K562 (cell line): ENCODE results near the gene SOX8. TPM values are rescaled to one million over a fixed set of nuclear protein-coding genes. Genes with fewer than 3 reads are reported as not detected.

ENCODE experiments used
- ATAC-seq: fragments of 200-7000 bp; cut with Tn5 transposase; 3 replicates; pipeline ENCODE4 v1.9.1; 2020; ENCODE audit warnings: moderate library complexity
- BruUV-seq: library from RNA; stranded (reverse); fragments of 400-500 nt; replicated peaks from 2 replicates; lab custom pipeline; 2021; lab: Mats Ljungman, UMichigan
- CTCF ChIA-PET: fragments of 300-600 bp; formaldehyde crosslinking; extraction: SDS; loops from one replicate; lab custom pipeline; 2021; ENCODE audit warnings: low intra/inter-chr PET ratio; lab: Yijun Ruan, JAX
- POLR2A ChIA-PET: fragments of 300-600, 350-650 bp; sonication (Branson Sonifier 250); formaldehyde crosslinking; extraction: SDS; loops from one replicate; lab custom pipeline; 2021; ENCODE audit warnings: antibody characterized with exemption, inconsistent platforms; lab: Yijun Ruan, JAX
- DNase-seq, 4 experiments: peaks; one replicate each; pipeline versions ENCODE4 v3.0.0 to v3.0.0-alpha.2; 2011 to 2018; ENCODE audit warnings: low spot score in 3 of 4, mixed read lengths in 3 of 4; ENCODE audit errors: extremely low read depth in 1 of 4
- FAIRE-seq: peaks from 2 replicates; lab custom pipeline; 2011; peaks lifted over from hg19 to GRCh38; lab: Jason Lieb, UNC
- H2AFZ ChIP-seq: 2 replicates; pipeline ENCODE4 v1.6.0; 2011; ENCODE audit warnings: low read depth, low read length, control low read depth, inconsistent platforms
- H3K27ac ChIP-seq: fragments of 200-600 bp; 3 replicates; pipeline ENCODE4 v1.8.0; 2011; ENCODE audit warnings: low read depth, mild to moderate bottlenecking, control low read depth, inconsistent platforms, low read length, moderate library complexity, mixed read lengths; ENCODE audit errors: extremely low read depth
- H3K27me3 ChIP-seq, 2 experiments: fragments of 300-600 bp in 1 of 2; 2 replicates in 1 of 2; 3 replicates in 1 of 2; pipeline versions ENCODE4 v1.6.0 to v1.8.0; 2011; ENCODE audit warnings: inconsistent platforms in 2 of 2, low read length in 2 of 2, mild to moderate bottlenecking in 1 of 2, mixed read lengths in 1 of 2, moderate library complexity in 1 of 2; ENCODE audit not compliant: control insufficient read depth in 2 of 2, insufficient read depth in 2 of 2
- H3K36me3 ChIP-seq: fragments of 300-600 bp; 3 replicates; pipeline ENCODE4 v1.8.0; 2011; ENCODE audit warnings: mild to moderate bottlenecking, low read length, inconsistent platforms; ENCODE audit not compliant: control insufficient read depth, insufficient read depth
- H3K4me1 ChIP-seq, 2 experiments: fragments of 200-600 bp in 1 of 2; replicated peaks in 1 of 2; 2 replicates in 1 of 2; 3 replicates in 1 of 2; pipeline versions ENCODE4 v1.5.1 to v1.8.0; 2011; ENCODE audit warnings: inconsistent platforms in 2 of 2, low read length in 2 of 2, mild to moderate bottlenecking in 1 of 2, mixed read lengths in 1 of 2, moderate library complexity in 1 of 2; ENCODE audit not compliant: control insufficient read depth in 2 of 2, insufficient read depth in 2 of 2
- H3K4me2 ChIP-seq: 2 replicates; pipeline ENCODE4 v1.6.1; 2011; ENCODE audit warnings: low read length, control low read depth, inconsistent platforms, mixed read lengths; ENCODE audit not compliant: insufficient read depth
- H3K4me3 ChIP-seq: fragments of 200-600 bp; sonication (generic), shearing (Covaris generic); 2 replicates; pipeline ENCODE4 v1.5.1; 2016; ENCODE audit warnings: control low read depth, inconsistent platforms
- H3K79me2 ChIP-seq: fragments of 200-600 bp; 3 replicates; pipeline ENCODE4 v1.8.0; 2011; ENCODE audit warnings: low read length, inconsistent platforms; ENCODE audit not compliant: control insufficient read depth, insufficient read depth
- H3K9ac ChIP-seq, 2 experiments: 2 replicates each; pipeline versions ENCODE4 v1.6.0 to v1.6.1; 2011; ENCODE audit warnings: low read depth in 2 of 2, low read length in 2 of 2, control low read depth in 1 of 2, inconsistent platforms in 1 of 2, mild to moderate bottlenecking in 1 of 2, mixed read lengths in 1 of 2; ENCODE audit not compliant: insufficient read depth in 1 of 2
- H3K9me1 ChIP-seq: one replicate; pipeline ENCODE4 v1.6.0; 2011; ENCODE audit warnings: inconsistent platforms, mild to moderate bottlenecking, low read length, moderate library complexity; ENCODE audit not compliant: control insufficient read depth, insufficient read depth
- H3K9me3 ChIP-seq: replicated peaks from 2 replicates; pipeline ENCODE4 v1.5.1; 2011; ENCODE audit warnings: low read depth, low read length, inconsistent platforms; ENCODE audit not compliant: control insufficient read depth, insufficient read depth
- H4K20me1 ChIP-seq: replicated peaks from 2 replicates; pipeline ENCODE4 v1.6.1; 2011; ENCODE audit warnings: low read length, inconsistent platforms, mixed read lengths; ENCODE audit not compliant: control insufficient read depth, insufficient read depth
- FOXM1 ChIP-seq, 2 experiments: fragments of 450-650 bp in 1 of 2; sonication (generic) in 1 of 2; formaldehyde crosslinking in 1 of 2; IDR thresholded peaks; 2 replicates each; pipeline versions ENCODE4 v1.6.1 to v1.9.0; 2017 to 2022; ENCODE audit warnings: low read depth in 2 of 2, mild to moderate bottlenecking in 2 of 2, missing genetic modification reagents in 1 of 2, moderate library complexity in 1 of 2
- RFX5 ChIP-seq: IDR thresholded peaks from 2 replicates; pipeline ENCODE4 v1.6.1; 2011; ENCODE audit warnings: low read depth, mild to moderate bottlenecking, improper control_type of control experiment, low read length
- USF1 ChIP-seq: sonication (generic); formaldehyde crosslinking; IDR thresholded peaks from 2 replicates; pipeline ENCODE4 v1.9.0; 2022; ENCODE audit warnings: mild to moderate bottlenecking, missing genetic modification reagents
- ZNF518B ChIP-seq: fragments of 250-450 bp; sonication (Bioruptor Pico); IDR thresholded peaks from 2 replicates; pipeline ENCODE4 v1.5.0; 2021; ENCODE audit warnings: mild to moderate bottlenecking, moderate library complexity
- WGBS: fragments of 100-300 bp; shearing (Covaris generic); methylation state at CpG from one replicate; pipeline ENCODE4 v1.1.6; 2016; ENCODE audit warnings: low coverage, mixed read lengths; ENCODE audit not compliant: insufficient coverage; ENCODE audit errors: missing lambda C conversion rate; 5-methylcytosine and 5-hydroxymethylcytosine counted together
- in situ Hi-C: fragments of 300-500 bp; cut with MboI; formaldehyde crosslinking; loops from 4 replicates; pipeline ENCODE4 v1.15.0; 2018; ENCODE audit warnings: inconsistent platforms, mixed read lengths
- intact Hi-C: fragments of 100-400 bp; cut with micrococcal nuclease; formaldehyde crosslinking; loops from 2 replicates; pipeline ENCODE4 v1.14.2; 2022
- polyA plus RNA-seq, 8 experiments: library from polyadenylated mRNA; depleted of rRNA in 4 of 8; stranded (reverse) in 5 of 8; unstranded in 3 of 8; fragments of >200 nt; fragmentation: Nextera tagmentation in 2 of 8; fragmentation: Illumina TruSeq in 1 of 8; extraction: Ambion mirVana in 2 of 8; extraction: Trizol in 1 of 8; gene quantifications; 2 replicates each; pipeline versions ENCODE4 v1.2.1 to v1.2.3, GENCODE V29; 2011 to 2014; ENCODE audit warnings: inconsistent platforms in 1 of 8, missing spikeins in 1 of 8
- total RNA-seq, 7 experiments: library from RNA; depleted of rRNA in 6 of 7; stranded (reverse); fragments of >200 nt in 6 of 7; fragmentation: Illumina TruSeq in 2 of 7; extraction: Trizol in 2 of 7; gene quantifications; 2 replicates each; pipeline versions ENCODE4 v1.2.1 to v1.2.3, GENCODE V29; 2011 to 2021; ENCODE audit warnings: low replicate concordance in 1 of 7

Gene SOX8
- total and polyA plus RNA-seq, 9 of the 15 experiments (the other 6 are each of a cell fraction or from before 2014, with no cell fraction given) = 0.07 to 0.15 (median 0.15) TPM; not detected in 6

GRCh38 chr16:1014771-1015495 is 33.4 kb downstream of the SOX8 start:
- Histone ChIP-seq H3K4me3 (no peak overlapping the region), H3K79me2 (no peaks in the 10 kb centered on the region), H3K9me1 (no peaks in the 10 kb centered on the region), H3K4me2 (no peak overlapping the region), H2AFZ (no peak overlapping the region), H3K27me3 (peaks cover 33 to 81% of the 10 kb centered on the region in 2 experiments; a peak in 4 of 5 replicates), H3K4me1 (peaks cover 0 to 24% of the 10 kb centered on the region in 2 experiments; a peak in 1 of 5 replicates), H3K9ac (no peak overlapping the region; a peak in 1 of 4 replicates), H3K27ac (no peak overlapping the region), H3K36me3 (no peaks in the 10 kb centered on the region), H4K20me1 (peaks cover 16% of the 10 kb centered on the region; the same call in 1 of the 2 replicates), H3K9me3 (no peaks in the 10 kb centered on the region)
- DNase-seq = no peak
- no peak for FAIRE-seq
- 5% methylated on average over 21 of the region's 22 CpGs for WGBS
- TF ChIP-seq FOXM1 (IDR thresholded peaks at IDR 0.05; ENCODE audit: low read depth) (no peak), FOXM1 (CRISPR knock-in tag; IDR thresholded peaks at IDR 0.05; ENCODE audit: low read depth) (no peak), ZNF518B (CRISPR knock-in tag) (no peak), USF1 (CRISPR knock-in tag) (peak; percentile 13; the same call in 1 of the 2 replicates), RFX5 (no peak)
- no peak for ATAC-seq
- in situ Hi-C loops (no loop called here), intact Hi-C loops (no loop called here)
- ChIA-PET POLR2A (no interaction called here), CTCF (no interaction called here)
- BruUV-seq = no TSS peak
